ENCODE measurements around the gene FFAR4. TPM values are rescaled to one million over a fixed set of nuclear protein-coding genes. Genes with fewer than 3 reads are reported as not detected.
"Not testable (repeated sequence)": the region's sequence is repeated elsewhere in the genome, so short reads cannot be mapped to it uniquely, and the experiment has no call there.

Gene FFAR4
- polyA plus RNA-seq (ENCODE audit: insufficient read length in 3 of 3) = not detected

- no peak for DNase-seq (ENCODE audit: low read depth in 3 of 3, low spot score in 2 of 3)
Observed at GRCh38 chr10:93566435-93567276, at the start of gene FFAR4. FFAR4 (plus strand) TSS chr10:93566665; CDS start chr10:93566721, 56 bp downstream.

- DNase-seq (ENCODE audit: low read depth in 3 of 3, low spot score in 2 of 3) = no peak
Observed at GRCh38 chr10:93518531-93518930, 47.9 kb upstream of the FFAR4 start.

DNA sequence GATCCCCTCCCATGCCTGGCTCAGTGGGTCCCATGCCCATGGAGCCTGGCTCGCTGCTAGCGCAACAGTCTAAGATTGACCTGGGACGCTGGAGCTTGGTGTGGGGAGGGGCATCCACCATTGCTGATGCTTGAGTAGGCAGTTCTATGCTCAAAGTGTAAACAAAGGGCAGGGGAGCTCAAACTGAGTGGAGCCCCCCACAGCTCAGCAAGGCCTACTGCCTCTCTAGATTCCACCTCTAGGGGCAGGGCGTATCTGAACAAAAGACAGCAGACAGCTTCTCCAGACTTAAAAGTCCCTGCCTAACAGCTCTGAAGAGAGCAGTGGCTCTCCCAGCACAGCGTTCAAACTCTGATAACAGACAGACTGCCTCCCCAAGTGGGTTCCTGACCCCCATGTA, 31.2 kb upstream of the FFAR4 start:
- DNase-seq (ENCODE audit: low read depth in 3 of 3, low spot score in 2 of 3) = no peak

GRCh38 chr10:93540871-93541270, 25.6 kb upstream of the FFAR4 start:
- DNase-seq (ENCODE audit: low read depth in 3 of 3, low spot score in 2 of 3) = not testable (repeated sequence)

- DNase-seq (ENCODE audit: low read depth in 3 of 3, low spot score in 2 of 3) = peak in 1 of 3 donors; percentile 23
Observed at GRCh38 chr10:93541402-93542357, 24.8 kb upstream of the FFAR4 start.

DNA sequence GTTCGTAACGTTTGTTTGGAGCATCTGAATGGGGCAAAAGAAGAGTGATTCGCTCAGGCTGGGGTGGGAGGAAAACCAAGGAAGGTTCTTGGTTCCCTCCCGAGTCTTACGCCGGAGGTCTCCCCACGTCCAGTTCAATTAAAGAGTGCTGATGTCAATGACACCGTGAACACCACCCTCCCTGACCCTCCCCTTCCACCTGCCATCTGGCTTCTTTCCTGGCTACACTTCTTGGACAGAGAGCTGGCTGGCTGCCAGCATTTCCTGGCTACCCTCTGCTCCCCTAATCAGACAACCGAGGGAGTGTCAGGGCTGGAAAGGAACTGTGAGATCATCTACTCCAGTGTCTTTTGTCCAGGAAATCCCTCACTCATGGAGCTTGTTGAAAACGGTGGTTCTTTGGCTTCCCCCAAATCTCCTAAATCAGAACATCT, 24.1 kb upstream of the FFAR4 start:
- DNase-seq (ENCODE audit: low read depth in 3 of 3, low spot score in 2 of 3) = peak in 2 of 3 donors; percentile 33 to 36

DNA sequence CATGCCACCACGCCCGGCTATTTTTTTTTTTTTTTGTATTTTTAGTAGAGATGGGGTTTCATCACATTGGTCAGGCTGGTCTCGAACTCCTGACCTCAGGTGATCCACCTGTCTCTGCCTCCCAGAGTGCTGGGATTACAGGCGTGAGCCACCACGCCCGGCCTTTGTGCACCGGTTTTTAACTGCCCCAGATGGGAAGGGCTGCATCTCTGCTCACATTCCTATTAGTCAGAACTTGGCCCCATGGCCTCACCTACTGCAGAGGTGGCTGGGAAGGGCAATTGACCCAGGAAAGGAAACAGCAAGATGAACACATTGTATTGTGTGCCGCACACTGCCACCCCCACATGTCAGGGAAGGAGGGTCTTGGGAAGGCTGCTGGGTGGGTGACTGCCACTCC, 19.5 kb upstream of the FFAR4 start:
- not testable (repeated sequence) for DNase-seq (ENCODE audit: low read depth in 3 of 3, low spot score in 2 of 3)

DNA sequence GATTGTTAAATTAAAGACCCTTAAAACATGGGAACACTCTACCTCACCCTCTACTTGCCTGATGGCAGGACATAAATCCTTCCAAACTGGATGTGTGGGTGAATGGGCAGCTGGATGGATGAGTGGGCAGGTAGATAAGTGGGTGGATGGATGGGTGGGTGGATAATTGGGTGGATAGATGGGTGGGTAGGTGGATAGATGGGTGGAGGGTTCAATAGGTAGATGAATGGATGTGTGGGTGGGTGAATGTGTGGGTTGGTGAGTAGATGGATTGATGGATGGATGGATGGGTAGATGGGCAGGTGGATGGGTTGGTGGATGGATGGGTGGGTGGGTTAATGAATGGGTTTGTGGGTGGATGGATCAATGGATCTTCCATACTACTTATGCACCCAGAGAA, 18.9 kb upstream of the FFAR4 start:
- no peak for DNase-seq (ENCODE audit: low read depth in 3 of 3, low spot score in 2 of 3)

DNA sequence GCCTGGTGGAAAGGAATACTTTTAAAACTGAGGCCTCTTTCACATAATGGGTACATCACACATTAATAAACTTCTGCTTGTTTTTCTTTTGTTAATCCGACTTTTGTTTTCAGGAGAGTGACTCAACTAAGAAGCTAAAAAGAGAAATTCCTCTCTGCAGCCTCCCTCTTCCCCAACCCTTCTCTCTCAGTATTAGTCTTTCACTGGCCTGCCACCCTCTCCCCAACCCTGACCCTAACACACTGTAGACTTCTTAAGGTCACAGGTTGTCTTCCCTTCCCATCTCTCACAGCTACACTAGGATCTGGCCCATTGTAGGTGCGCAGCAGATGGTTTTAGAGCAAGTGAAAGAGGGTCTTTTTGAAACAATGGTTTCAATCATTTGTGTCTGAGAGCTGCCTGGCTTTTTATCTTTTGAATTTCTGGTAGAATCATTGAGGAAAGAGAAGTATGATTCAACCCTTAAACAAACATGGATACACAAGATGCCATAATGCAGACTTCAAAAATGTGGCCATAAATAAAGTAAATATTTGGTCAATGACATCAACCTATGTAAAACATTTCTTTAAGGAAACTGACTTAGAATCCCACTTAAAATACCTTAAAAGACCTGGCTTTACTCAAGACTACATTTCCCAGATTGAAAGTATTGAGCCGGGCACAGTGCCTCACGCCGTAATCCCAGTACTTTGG, 17.9 kb upstream of the FFAR4 start:
- DNase-seq (ENCODE audit: low read depth in 3 of 3, low spot score in 2 of 3) = no peak

DNA sequence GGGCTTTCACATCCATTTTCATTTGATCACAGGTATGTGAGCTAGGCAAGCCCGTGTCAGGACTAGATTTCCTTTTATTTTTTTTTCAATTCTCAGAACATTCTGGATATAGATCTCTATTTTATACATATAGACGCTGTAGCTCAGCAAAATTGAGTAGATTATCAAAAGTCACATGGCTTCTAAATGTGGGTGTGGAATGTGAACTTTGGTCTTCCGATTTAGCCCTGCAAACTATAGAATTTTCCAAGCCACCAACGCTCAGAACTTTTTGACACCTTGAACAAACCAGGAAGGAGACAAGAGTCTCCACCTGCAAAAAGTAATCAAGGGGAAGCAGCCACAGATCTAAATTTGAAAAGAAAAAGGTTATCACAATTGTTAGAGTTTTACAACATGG, 15.9 kb upstream of the FFAR4 start:
- no peak for DNase-seq (ENCODE audit: low read depth in 3 of 3, low spot score in 2 of 3)

- no peak for DNase-seq (ENCODE audit: low read depth in 3 of 3, low spot score in 2 of 3)
Observed at GRCh38 chr10:93552780-93553179, 13.7 kb upstream of the FFAR4 start.

- no peak for DNase-seq (ENCODE audit: low read depth in 3 of 3, low spot score in 2 of 3)
Observed at GRCh38 chr10:93553482-93554315, 12.8 kb upstream of the FFAR4 start.

- no peak for DNase-seq (ENCODE audit: low read depth in 3 of 3, low spot score in 2 of 3)
Observed at GRCh38 chr10:93554316-93554663, 12.2 kb upstream of the FFAR4 start.

DNA sequence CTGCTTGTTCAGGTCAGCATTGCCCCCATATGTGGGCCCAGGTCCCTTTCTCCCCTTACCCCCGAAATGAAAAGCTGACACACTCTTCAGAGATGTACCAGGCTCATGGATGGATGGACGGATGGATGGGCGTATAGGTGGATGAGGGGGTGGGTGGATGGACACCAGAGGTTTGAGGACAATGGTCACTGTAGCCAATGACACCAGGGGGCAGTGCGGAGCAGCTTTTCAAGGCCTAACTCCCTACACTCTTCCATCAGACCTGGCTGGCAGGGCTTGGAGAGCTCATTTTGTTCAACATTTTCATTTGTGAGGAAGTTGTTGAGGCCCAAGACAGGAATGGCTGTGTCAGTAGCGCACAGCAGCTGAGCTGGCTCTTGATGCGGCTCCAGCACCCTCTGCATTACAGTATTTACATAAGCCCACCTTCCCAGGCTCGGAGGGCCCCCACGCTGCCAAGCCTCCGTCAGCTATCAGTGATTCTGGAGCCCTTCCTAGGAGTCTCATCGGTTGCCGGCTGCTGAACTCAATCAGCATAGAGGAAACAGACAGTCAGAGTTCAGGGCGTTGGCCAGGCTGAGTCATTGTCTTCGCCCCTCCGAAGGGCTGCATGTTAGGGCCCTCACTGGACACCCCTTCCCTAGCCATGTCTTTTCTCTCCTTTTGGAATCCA, 11.6 kb upstream of the FFAR4 start:
- DNase-seq (ENCODE audit: low read depth in 3 of 3, low spot score in 2 of 3) = peak; percentile 38 to 57 (median 47)

GRCh38 chr10:93559490-93559889, 7.0 kb upstream of the FFAR4 start:
- DNase-seq (ENCODE audit: low read depth in 3 of 3, low spot score in 2 of 3) = no peak

DNA sequence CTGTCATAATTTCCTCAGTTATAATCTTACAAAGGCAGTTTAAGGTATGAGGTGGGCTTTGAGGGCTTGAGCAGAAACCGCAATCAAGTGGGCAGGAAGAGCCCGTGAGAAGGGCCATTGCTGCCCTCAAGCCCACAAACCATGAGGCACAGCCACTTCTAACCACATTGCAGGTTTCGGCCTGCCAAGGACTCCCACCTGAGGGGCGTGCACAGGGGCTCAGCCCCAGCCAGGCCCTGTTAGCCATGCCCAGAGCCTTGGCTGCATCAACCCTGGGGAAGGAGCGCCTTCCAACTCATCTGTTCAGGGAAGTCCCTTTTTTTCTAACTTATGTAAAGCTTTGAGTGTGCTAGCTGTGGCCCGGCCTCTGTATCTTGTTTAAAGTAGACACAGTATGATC, 5.9 kb upstream of the FFAR4 start:
- DNase-seq (ENCODE audit: low read depth in 3 of 3, low spot score in 2 of 3) = no peak

DNA sequence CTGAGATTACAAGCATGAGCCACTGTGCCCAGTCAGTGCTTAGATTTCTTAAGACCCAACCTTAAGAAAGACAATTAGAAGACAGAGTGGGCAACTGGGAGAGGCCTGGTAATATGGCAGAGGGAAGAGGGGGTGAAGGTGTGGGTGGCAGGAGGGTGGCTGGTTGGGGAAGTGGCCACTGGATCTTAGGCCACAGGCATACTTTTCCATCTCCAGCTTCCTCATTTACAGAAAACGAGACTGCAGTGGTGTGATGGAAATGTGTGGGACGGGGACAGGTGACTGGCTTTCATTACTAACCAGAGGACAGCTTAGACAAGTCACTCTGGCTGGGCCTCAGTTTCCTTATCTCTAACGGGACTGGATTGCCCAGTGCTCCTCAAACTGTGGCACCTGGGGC, 1.0 kb upstream of the FFAR4 start:
- DNase-seq (ENCODE audit: low read depth in 3 of 3, low spot score in 2 of 3) = no peak

GRCh38 chr10:93567277-93568104, 1.0 kb downstream of the FFAR4 start:
- no peak for DNase-seq (ENCODE audit: low read depth in 3 of 3, low spot score in 2 of 3)

- no peak for DNase-seq (ENCODE audit: low read depth in 3 of 3, low spot score in 2 of 3)
Observed at GRCh38 chr10:93568105-93568390, 1.6 kb downstream of the FFAR4 start.

Measured in right renal cortex interstitium (tissue), 3 donors.